CD4-positive, alpha-beta T cell treated with Interleukin-21 for 1 hour (primary cell): ENCODE measurements around the gene ARPC2.
A peak's percentile ranks its signal among the peaks of the same experiment; 100 is the strongest.
"Not testable (repeated sequence)": the region's sequence is repeated elsewhere in the genome, so short reads cannot be mapped to it uniquely, and the experiment has no call there.

ENCODE experiments used
- DNase-seq: peaks from one replicate; pipeline ENCODE4 v3.0.0-alpha.2; 2020

ARPC2 gene

GRCh38 chr2:218271865-218272530 is 55.0 kb downstream of the ARPC2 start:
- DNase-seq, result no peak

GRCh38 chr2:218272531-218273212 is 55.7 kb downstream of the ARPC2 start:
- peak; percentile 85 for DNase-seq

- not testable (repeated sequence) for DNase-seq
Observed at GRCh38 chr2:218273214-218273907, 56.4 kb downstream of the ARPC2 start.

GRCh38 chr2:218273908-218274249 is 56.9 kb downstream of the ARPC2 start:
- DNase-seq, result no peak

- DNase-seq, result no peak
Observed at GRCh38 chr2:218274586-218274985, 57.6 kb downstream of the ARPC2 start.

- DNase-seq, result no peak
Observed at GRCh38 chr2:218275371-218276072, 58.5 kb downstream of the ARPC2 start.

- DNase-seq, result no peak
Observed at GRCh38 chr2:218276986-218277755, 60.2 kb downstream of the ARPC2 start.

GRCh38 chr2:218277921-218278320 is 60.9 kb downstream of the ARPC2 start:
- no peak for DNase-seq

- no peak for DNase-seq
Observed at GRCh38 chr2:218278531-218279360, 61.8 kb downstream of the ARPC2 start.

- DNase-seq, result no peak
Observed at GRCh38 chr2:218280260-218280870, 63.4 kb downstream of the ARPC2 start.

GRCh38 chr2:218281449-218281848 is 64.5 kb downstream of the ARPC2 start:
- no peak for DNase-seq

- DNase-seq, result no peak
Observed at GRCh38 chr2:218282173-218282991, 65.4 kb downstream of the ARPC2 start.

- peak; percentile 71 for DNase-seq
Observed at GRCh38 chr2:218284106-218284811, 67.3 kb downstream of the ARPC2 start.

- DNase-seq, result peak; percentile 40
Observed at GRCh38 chr2:218285604-218286003, 68.6 kb downstream of the ARPC2 start.

- DNase-seq, result peak; percentile 92
Observed at GRCh38 chr2:218286570-218287459, 69.8 kb downstream of the ARPC2 start.

- DNase-seq, result no peak
Observed at GRCh38 chr2:218289639-218290315, 72.8 kb downstream of the ARPC2 start.

GRCh38 chr2:218290316-218291261 is 73.6 kb downstream of the ARPC2 start:
- DNase-seq, result peak; percentile 72
